Stimulated activated memory B cell treated with anti-CD40 and anti-IgM and Interleukin-4, amounts not matched to agents 10 μg/mL and 1 μg/mL and 100 μg/mL, for 72 hours (primary cell): Measurements from ENCODE around the gene CFAP221.
A peak's percentile ranks its signal among the peaks of the same experiment; 100 is the strongest.

ENCODE experiments used
- ATAC-seq: fragments of 150-1000 bp; cut with Tn5 transposase; 2 replicates; pipeline ENCODE4 v1.10.0; 2021
- H3K27ac Mint-ChIP-seq: one replicate; pipeline ENCODE4 v1.8.0; 2022; ENCODE audit warnings: mild to moderate bottlenecking, mixed read lengths
- H3K27me3 Mint-ChIP-seq: one replicate; pipeline ENCODE4 v1.8.0; 2022; ENCODE audit warnings: mixed read lengths
- H3K36me3 Mint-ChIP-seq: one replicate; pipeline ENCODE4 v1.8.0; 2022; ENCODE audit warnings: mixed read lengths
- H3K4me1 Mint-ChIP-seq: one replicate; pipeline ENCODE4 v1.8.0; 2022; ENCODE audit warnings: mixed read lengths
- H3K4me3 Mint-ChIP-seq: one replicate; pipeline ENCODE4 v1.8.0; 2022; ENCODE audit warnings: mild to moderate bottlenecking, moderate library complexity, mixed read lengths
- H3K9me3 Mint-ChIP-seq: one replicate; pipeline ENCODE4 v1.8.0; 2022; ENCODE audit warnings: mixed read lengths

CFAP221 gene

DNA sequence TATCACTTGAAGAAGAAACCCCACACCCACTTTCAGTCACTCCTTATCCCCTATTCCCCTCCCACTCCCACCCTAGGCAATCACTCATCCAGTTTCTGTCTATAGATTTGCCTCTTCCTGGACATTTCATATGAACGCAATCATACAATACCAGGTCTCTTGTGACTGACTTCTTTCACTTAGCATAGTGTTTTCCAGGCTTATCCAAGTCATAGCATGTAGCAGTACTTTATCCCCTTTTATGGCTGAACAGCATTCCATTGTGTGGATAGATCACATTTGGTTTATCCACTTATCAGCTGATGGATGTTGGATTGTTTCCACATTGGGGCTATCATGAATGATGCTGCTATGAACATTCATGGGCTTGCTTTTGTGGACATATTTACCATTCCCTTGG is 6.6 kb downstream of the CFAP221 start:
- Mint-ChIP-seq H3K9me3 (no peaks in the 10 kb centered on the region), H3K4me3 (no peak overlapping the region), H3K36me3 (no peaks in the 10 kb centered on the region), H3K27ac (no peak overlapping the region), H3K4me1 (no peaks in the 10 kb centered on the region), H3K27me3 (peaks cover 19% of the 10 kb centered on the region)
- ATAC-seq = no peak

DNA sequence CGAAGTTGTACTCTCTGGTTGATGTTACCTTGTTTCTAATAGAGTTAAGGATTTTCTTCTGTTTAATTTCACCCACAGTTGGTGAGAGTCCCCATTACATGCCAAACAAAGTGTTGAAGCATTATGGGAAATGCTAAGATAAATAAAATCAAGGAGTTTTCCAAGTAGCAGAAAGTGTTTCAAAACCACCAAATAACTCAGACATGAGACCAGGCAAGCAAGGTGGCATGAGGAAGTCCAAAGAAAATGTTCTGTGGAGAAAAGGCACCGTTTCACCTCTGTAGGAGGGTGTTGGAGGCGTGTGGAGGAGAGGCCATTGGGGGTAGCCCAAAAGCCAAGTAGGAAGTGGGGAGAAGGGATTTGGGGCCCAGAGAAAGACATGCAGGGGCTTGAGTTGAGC is 8.7 kb downstream of the CFAP221 start:
- no peaks in the 10 kb centered on the region for H3K36me3 Mint-ChIP-seq
- no peak for ATAC-seq
- H3K27me3 Mint-ChIP-seq = peaks cover 10% of the 10 kb centered on the region
- H3K4me1 Mint-ChIP-seq = no peaks in the 10 kb centered on the region
- H3K9me3 Mint-ChIP-seq = no peaks in the 10 kb centered on the region
- H3K27ac Mint-ChIP-seq = no peak overlapping the region
- no peak overlapping the region for H3K4me3 Mint-ChIP-seq

DNA sequence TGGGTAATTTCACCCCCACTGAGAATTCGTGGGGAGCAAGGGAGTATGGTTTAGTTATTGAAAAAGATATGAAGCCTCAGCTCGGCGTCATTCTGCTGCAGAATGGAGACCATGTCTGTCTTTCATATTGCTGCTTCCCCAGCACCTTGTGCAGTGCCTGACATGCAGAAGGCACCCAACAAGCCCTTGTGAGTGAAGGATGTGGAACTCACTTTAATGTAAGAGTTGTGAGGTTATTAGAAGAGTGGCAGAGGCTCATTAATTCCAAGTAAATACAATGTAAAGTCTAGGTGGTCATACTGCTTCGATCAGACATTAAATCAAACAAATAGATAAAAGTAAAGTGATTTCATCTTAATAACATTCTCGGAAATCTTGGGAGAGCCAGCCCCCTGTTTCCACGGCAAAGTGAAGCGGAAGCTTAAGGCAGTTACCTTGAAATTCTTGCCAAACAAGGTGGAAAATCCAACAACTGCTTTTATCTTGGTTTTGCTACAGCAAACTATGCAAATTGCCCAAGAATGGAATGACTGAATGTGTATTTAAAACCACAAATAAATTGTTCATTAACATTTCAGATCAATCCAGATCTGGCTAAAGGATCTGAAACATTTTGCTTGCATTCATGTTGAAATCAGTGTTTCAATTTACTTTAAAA is 9.6 kb downstream of the CFAP221 start:
- Mint-ChIP-seq H3K36me3 (no peaks in the 10 kb centered on the region), H3K4me3 (no peak overlapping the region), H3K4me1 (no peaks in the 10 kb centered on the region), H3K27ac (no peak overlapping the region), H3K9me3 (no peaks in the 10 kb centered on the region), H3K27me3 (peaks cover 19% of the 10 kb centered on the region)
- ATAC-seq = no peak

DNA sequence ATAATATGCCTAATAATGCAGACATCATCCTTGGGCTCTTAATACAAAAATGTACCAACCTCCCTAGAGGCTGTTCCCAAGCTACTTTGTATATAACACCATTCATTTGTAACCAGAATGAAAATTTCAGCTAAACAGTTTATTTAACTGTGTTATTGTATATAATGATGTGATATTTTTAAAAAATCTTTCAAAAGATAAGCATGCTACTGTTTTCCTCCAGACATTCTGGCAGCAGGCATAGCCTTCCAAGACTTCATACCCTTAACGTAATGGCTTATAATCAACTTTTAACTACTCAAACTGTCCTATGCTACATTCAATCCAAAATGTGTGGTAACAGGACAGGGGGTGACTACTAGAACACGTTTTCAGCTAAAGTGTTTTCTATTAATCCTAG is 21.2 kb downstream of the CFAP221 start:
- ATAC-seq = no peak
- Mint-ChIP-seq H3K27me3 (peaks cover 13% of the 10 kb centered on the region), H3K4me1 (no peaks in the 10 kb centered on the region), H3K36me3 (no peaks in the 10 kb centered on the region), H3K27ac (no peak overlapping the region), H3K4me3 (no peak overlapping the region), H3K9me3 (peaks cover 14% of the 10 kb centered on the region)

DNA sequence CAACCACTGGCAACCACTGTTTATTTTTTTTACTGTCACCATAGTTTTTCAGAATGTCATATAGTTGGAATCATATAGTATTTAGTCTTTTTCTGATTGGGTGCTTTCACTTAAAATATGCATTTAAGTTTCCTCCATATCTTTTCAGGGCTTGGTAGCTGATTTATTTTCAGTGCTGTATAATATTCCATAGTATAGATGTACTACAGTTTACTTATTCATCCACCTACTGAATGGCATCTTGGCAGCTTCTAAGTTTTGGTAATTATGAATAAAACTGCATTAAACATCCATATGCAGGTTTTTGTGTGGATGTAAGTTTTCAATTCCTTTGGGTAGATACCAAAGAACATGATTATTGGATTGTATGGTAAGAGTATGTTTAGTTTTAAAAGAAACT is 23.0 kb downstream of the CFAP221 start:
- Mint-ChIP-seq H3K27ac (no peak overlapping the region), H3K27me3 (peaks cover 13% of the 10 kb centered on the region), H3K9me3 (peaks cover 14% of the 10 kb centered on the region), H3K36me3 (no peaks in the 10 kb centered on the region), H3K4me3 (no peak overlapping the region), H3K4me1 (no peaks in the 10 kb centered on the region)
- ATAC-seq = no peak

DNA sequence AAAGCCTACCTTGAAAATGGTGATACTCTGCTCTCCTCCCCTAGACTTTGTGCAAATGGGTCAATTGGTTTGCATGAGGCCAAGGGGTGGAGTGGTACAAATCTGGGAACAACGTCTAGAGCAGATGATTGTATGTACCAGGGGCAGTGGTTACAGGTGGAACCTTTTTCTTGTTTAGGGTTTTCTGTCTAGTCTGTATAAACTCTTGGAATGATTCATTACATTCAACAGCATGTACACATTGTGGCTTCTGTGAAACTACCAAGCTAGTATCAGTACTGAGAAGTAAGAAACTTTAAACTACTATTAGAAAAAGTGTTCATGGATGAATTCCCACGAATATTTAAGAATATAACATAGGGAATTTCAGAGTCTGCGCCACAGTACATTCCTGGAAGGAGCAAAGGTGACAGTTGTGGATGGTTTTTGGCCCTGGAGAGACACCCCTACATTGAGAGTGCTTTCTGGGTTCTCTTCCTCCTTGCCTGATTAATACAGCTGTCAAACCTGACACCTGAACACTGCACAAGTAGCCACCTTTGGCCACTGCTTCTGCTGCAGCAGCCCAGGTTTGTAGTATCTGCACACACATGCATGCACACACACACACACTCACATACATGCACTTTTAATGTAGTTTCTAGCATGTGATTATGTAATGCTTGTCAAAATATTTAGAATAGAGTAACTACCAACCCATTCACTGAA is 30.0 kb downstream of the CFAP221 start:
- Mint-ChIP-seq H3K9me3 (peaks cover 7% of the 10 kb centered on the region), H3K4me3 (no peak overlapping the region), H3K4me1 (no peaks in the 10 kb centered on the region), H3K27me3 (peaks cover 37% of the 10 kb centered on the region), H3K36me3 (no peaks in the 10 kb centered on the region), H3K27ac (no peak overlapping the region)
- peak; percentile 75 for ATAC-seq

DNA sequence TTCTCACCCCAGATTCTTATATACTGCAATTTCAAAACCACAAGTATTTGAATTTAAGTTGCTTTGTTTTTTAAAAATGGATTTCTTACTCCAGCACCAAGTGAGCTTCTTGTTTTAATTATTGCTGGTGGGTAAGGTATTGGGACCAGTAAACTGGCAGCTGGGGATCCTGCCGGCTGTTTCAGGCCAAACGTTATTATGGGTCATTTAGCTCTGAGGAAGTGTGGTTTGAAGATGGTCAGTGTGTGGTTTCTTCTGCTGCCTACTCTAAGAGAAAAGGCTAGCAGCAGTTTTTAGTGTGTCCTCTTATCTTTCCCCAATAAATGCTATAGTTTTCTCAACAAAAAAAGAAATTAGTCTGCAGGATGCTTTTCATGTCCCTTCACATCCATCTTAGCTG is 30.6 kb downstream of the CFAP221 start:
- no peak for ATAC-seq
- Mint-ChIP-seq H3K27ac (no peak overlapping the region), H3K4me1 (no peaks in the 10 kb centered on the region), H3K9me3 (peaks cover under 1% of the 10 kb centered on the region), H3K27me3 (peaks cover 31% of the 10 kb centered on the region), H3K4me3 (no peak overlapping the region), H3K36me3 (no peaks in the 10 kb centered on the region)

DNA sequence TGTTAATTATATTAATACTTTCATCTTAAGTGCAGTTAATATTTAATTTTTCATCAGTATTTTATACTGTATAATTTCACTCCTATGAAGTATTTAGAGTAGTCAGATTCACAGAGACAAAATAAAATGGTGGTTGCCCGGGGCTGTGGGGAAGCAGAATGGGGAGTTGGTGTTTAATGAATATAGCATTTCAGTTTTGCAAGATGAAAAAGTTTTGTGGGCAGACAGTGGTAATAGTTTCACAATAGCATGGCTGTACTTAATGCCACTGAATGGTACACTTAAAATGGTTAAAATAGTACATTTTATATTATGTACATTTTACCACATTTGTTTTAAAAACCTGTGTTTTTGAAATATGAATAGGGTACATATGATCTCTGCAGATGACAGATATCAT is 31.2 kb downstream of the CFAP221 start:
- no peaks in the 10 kb centered on the region for H3K4me1 Mint-ChIP-seq
- no peak overlapping the region for H3K27ac Mint-ChIP-seq
- H3K9me3 Mint-ChIP-seq = no peaks in the 10 kb centered on the region
- no peaks in the 10 kb centered on the region for H3K36me3 Mint-ChIP-seq
- no peak for ATAC-seq
- H3K4me3 Mint-ChIP-seq = no peak overlapping the region
- peaks cover 27% of the 10 kb centered on the region for H3K27me3 Mint-ChIP-seq

DNA sequence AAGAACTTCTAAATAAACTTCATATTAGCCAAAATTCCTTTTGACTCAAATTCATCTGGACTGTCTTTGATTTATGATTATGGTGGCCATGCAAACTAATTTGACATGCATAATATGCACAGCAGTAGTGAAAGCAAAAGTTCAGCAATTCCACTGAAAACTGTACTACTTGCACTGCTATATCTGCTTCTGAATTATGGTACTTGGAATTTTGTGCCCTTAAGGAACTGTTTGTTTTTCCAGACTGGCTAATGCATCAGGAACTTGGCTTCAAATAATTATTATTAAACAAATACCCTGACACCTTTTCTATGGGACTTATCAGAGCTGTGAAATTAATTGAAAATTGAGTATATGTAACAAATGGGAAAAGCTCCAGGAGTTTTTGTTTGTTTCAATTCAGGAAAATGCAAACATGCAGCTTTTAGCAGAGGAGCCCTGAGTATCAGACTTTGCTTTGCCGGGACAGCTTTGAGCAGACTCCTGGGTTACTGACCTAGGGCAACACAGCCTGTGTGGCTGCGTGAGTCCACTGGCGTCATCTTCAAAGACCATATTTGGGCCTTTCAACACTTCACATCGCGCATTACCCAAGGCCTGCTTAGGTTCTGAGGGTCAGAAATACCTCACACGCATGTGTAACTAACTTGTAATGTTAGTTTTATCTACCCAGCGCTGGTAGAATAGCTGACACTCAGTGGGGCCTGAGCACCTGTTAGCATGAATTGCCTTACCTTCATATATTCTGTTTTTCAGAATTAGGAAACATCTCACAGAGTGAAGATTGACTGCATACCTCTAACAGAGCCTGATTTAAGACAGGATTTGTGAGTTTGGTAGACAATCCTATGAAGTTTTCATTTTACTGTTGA is 35.4 kb downstream of the CFAP221 start:
- no peak overlapping the region for H3K27ac Mint-ChIP-seq
- ATAC-seq = no peak
- H3K9me3 Mint-ChIP-seq = peaks cover 6% of the 10 kb centered on the region
- no peak overlapping the region for H3K4me3 Mint-ChIP-seq
- no peaks in the 10 kb centered on the region for H3K36me3 Mint-ChIP-seq
- no peaks in the 10 kb centered on the region for H3K4me1 Mint-ChIP-seq
- H3K27me3 Mint-ChIP-seq = peaks cover 19% of the 10 kb centered on the region

DNA sequence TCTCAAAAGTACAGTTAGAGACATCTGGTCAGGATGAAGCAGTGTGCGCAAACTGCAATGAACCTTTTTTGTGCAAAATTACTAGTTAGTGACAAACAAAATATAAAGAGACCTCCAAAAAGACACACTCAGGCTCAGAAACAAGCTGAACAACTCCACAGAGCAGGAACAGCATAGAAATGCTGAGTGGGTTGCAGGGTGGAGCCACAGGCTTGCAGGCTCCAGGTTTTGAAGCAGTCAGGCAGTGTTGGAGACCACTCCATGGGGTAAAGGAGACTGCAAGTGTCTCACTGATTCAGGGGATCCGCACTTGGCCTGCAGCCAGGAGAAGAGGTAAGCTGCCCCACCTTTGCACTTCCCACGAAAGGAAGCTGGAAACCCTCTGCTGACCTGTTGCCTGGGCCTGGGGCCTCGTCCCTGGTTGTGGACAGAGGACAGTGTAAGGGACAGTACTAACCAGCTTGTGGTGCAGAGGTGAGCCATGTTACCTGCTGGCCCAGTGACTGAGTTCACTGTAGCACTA is 36.4 kb downstream of the CFAP221 start:
- no peak overlapping the region for H3K4me3 Mint-ChIP-seq
- no peaks in the 10 kb centered on the region for H3K4me1 Mint-ChIP-seq
- H3K36me3 Mint-ChIP-seq = no peaks in the 10 kb centered on the region
- ATAC-seq = no peak
- H3K27ac Mint-ChIP-seq = no peak overlapping the region
- peaks cover 13% of the 10 kb centered on the region for H3K27me3 Mint-ChIP-seq
- H3K9me3 Mint-ChIP-seq = peaks cover 8% of the 10 kb centered on the region

DNA sequence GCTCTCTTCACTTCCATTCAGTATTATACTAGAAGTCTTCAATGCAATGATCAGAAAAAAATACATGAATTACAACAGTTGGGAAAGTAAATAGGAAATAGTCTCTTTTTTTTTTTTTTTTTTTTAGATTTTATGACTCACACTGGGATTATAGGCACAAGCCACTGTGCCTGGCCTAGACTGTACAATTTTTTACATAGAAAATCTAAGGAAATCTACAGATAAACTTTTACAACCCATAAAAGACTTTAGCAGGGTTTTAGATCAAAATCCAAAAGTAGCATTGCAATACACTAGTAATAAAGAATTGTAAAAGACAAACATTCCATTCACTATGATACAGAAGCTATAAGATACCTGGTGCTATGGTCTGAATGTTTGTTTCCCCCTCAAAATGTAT is 39.0 kb downstream of the CFAP221 start:
- no peak for ATAC-seq
- Mint-ChIP-seq H3K4me1 (no peaks in the 10 kb centered on the region), H3K36me3 (no peaks in the 10 kb centered on the region)

DNA sequence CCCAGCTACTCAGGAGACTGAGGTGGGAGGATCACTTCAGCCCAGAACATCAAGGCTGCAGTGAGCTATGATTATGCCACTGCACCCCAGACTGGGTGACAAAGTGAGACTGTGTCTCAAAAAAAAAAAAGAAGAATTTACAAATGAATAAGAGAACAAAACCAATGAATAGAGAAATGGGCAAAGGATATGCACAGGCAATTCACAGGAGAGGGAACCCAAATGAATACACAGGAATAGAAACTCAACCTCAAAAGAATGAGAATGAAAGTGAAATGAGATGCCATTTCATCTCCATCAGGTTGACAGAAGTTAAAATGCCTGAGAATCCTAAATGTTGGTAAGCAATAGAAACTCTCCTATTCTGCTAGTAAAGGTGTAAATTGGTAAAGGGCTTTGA is 40.2 kb downstream of the CFAP221 start:
- H3K9me3 Mint-ChIP-seq = peaks cover 8% of the 10 kb centered on the region
- no peaks in the 10 kb centered on the region for H3K36me3 Mint-ChIP-seq
- H3K4me1 Mint-ChIP-seq = no peaks in the 10 kb centered on the region
- H3K4me3 Mint-ChIP-seq = no peak overlapping the region
- no peak for ATAC-seq
- peaks cover 20% of the 10 kb centered on the region for H3K27me3 Mint-ChIP-seq
- no peak overlapping the region for H3K27ac Mint-ChIP-seq

More for the DNA sequence above, 39.0 kb downstream of the CFAP221 start:
- Mint-ChIP-seq H3K4me3 (no peak overlapping the region), H3K27me3 (peaks cover 20% of the 10 kb centered on the region), H3K9me3 (peaks cover 8% of the 10 kb centered on the region), H3K27ac (no peak overlapping the region)

DNA sequence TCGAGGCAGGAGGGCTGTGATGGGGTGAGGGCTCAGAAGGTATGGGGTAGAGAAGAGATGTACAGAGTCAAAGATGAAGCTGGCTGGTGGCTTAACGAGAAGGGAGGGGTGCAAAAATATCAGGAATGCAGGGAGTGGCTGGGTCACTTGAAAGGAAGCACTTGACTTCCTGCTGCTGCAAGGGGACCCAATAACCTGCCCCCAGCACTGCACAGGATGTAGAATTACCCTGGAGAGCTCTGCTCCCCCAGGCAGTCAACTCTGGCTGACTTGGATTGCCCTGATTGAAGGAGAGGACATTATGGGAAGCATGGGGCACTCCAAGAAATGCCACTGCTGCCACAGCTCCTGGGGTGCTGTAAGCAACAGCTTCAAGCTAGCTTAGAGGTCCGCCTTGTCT is 41.8 kb downstream of the CFAP221 start:
- H3K9me3 Mint-ChIP-seq = peaks cover 8% of the 10 kb centered on the region
- no peaks in the 10 kb centered on the region for H3K4me1 Mint-ChIP-seq
- H3K4me3 Mint-ChIP-seq = no peak overlapping the region
- no peak overlapping the region for H3K27ac Mint-ChIP-seq
- peaks cover 17% of the 10 kb centered on the region for H3K27me3 Mint-ChIP-seq
- ATAC-seq = no peak
- no peaks in the 10 kb centered on the region for H3K36me3 Mint-ChIP-seq

DNA sequence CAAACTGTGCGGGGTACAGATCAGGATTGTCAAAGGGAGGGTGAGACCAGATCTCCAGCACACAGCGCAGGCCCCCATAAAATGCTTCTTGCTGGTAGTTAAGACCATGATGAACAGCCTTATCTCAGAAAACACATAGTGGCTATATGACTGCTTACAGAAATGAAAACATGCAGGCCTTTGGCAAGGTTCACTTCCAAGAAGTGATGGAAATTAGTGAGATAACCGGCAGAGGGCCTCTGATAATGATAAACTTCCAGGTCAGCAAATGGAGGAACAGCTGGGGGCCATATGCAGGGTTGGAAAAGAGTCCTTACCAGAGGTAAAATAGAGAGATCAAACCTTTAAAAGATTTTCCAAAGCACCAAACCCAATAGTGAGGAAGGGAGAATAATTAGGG is 46.6 kb downstream of the CFAP221 start:
- H3K27ac Mint-ChIP-seq = no peak overlapping the region
- ATAC-seq = no peak

DNA sequence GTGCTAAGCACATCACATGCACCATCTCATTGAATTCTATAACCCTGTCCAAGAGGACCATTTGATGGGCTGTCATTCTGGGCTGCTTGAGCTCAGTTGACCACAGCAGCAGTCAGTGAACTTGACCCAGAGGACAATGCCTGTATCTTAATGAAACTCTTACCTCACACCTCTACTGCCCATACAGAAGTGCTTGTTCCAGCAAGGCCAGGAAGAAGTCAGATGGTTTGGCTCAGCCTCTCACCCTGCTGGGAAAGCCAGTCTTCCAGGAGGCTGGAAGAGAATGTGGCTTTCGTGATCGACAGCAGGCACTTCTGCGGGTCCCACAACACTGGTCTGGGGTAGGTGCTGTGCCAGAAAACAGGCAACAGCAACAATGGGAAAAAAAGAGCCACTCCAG is 47.3 kb downstream of the CFAP221 start:
- Mint-ChIP-seq H3K36me3 (no peaks in the 10 kb centered on the region), H3K4me3 (no peak overlapping the region), H3K27ac (no peak overlapping the region), H3K9me3 (no peaks in the 10 kb centered on the region), H3K4me1 (no peaks in the 10 kb centered on the region), H3K27me3 (peaks cover 8% of the 10 kb centered on the region)
- ATAC-seq = no peak

More for the DNA sequence above, 46.6 kb downstream of the CFAP221 start:
- no peaks in the 10 kb centered on the region for H3K4me1 Mint-ChIP-seq
- no peak overlapping the region for H3K4me3 Mint-ChIP-seq
- peaks cover 13% of the 10 kb centered on the region for H3K27me3 Mint-ChIP-seq
- H3K36me3 Mint-ChIP-seq = no peaks in the 10 kb centered on the region
- H3K9me3 Mint-ChIP-seq = no peaks in the 10 kb centered on the region
